Measurements from ENCODE around the gene TTLL7. TPM values are rescaled to one million over a fixed set of nuclear protein-coding genes. Genes with fewer than 3 reads are reported as not detected.

TTLL7 gene
- total RNA-seq, 1 experiment from 2014 or later = 6.6 TPM

DNA sequence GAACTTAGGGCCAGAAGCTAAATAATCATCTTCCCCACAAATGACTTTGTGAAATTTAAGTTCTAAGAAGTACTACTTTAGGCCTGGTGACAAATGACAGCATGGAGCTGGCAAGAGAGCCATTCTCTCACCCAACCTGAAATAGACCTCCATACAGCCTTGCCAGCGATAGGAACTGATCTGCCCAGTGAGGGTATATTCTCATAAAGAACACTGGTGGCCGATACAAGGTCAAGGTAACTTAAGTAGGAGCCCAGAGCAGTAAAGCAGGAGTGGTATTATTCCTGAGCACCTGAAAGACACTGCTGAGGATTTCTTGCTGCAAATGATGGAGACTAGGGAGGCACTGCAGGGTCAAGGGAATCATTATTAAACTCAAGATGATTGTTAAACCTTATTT is 2.6 kb upstream of the TTLL7 start:
- Histone ChIP-seq H3T11ph (ENCODE audit: low read length) (no peak overlapping the region), H3K79me2 (ENCODE audit: insufficient read depth, low read length) (no peaks in the 10 kb centered on the region), H3K4me1 (ENCODE audit: insufficient read depth, low read length) (no peaks in the 10 kb centered on the region), H2AK5ac (ENCODE audit: insufficient read length, low read length) (no peak overlapping the region), H4K91ac (ENCODE audit: insufficient read length, low read depth, low read length) (no peak overlapping the region), H3K18ac (ENCODE audit: insufficient read length, low read depth, low read length) (no peak overlapping the region), H3K4me2 (ENCODE audit: insufficient read depth, insufficient read length, low read length) (no peak overlapping the region), H3K23me2 (ENCODE audit: insufficient read length, low read depth, low read length, poor library complexity, severe bottlenecking) (no peaks in the 10 kb centered on the region), H2BK5ac (ENCODE audit: insufficient read length, low read length) (no peak overlapping the region), H3K9ac (ENCODE audit: extremely low read depth, insufficient read length, low read length) (no peak overlapping the region), H4K5ac (ENCODE audit: insufficient read length, low read depth, low read length) (no peak overlapping the region), H2BK15ac (ENCODE audit: low read depth, low read length) (no peak overlapping the region), H3K23ac (ENCODE audit: insufficient read length, low read depth, low read length) (no peak overlapping the region), H3K27me3 (ENCODE audit: insufficient read depth, low read length) (peaks cover 13% of the 10 kb centered on the region; the same call in 1 of the 2 replicates), H3K56ac (ENCODE audit: insufficient read length, low read depth, low read length) (no peak overlapping the region), H2BK120ac (ENCODE audit: low read depth, low read length, poor library complexity, severe bottlenecking) (no peak overlapping the region), H2BK20ac (ENCODE audit: low read depth, low read length, poor library complexity, severe bottlenecking) (no peak overlapping the region), H2AFZ (ENCODE audit: low read length) (no peak overlapping the region), H4K8ac (replicated peaks; ENCODE audit: insufficient read length, low read depth, low read length) (no peak overlapping the region), H3K9me3 (ENCODE audit: control insufficient read depth, low read depth, low read length) (no peaks in the 10 kb centered on the region), H3K14ac (ENCODE audit: insufficient read depth, low read length) (no peak overlapping the region), H3K4ac (ENCODE audit: low read depth, low read length) (no peak overlapping the region), H2BK12ac (ENCODE audit: insufficient read length, low read depth, low read length) (no peak overlapping the region), H4K20me1 (ENCODE audit: control insufficient read depth, insufficient read depth, insufficient read length) (no peaks in the 10 kb centered on the region), H3K79me1 (ENCODE audit: insufficient read depth, low read depth, low read length, poor library complexity, severe bottlenecking) (no peaks in the 10 kb centered on the region), H3K27ac (ENCODE audit: insufficient read length, low read depth, low read length) (no peak overlapping the region)
- Mint-ChIP-seq H3K27me3 (ENCODE audit: low read depth) (peaks cover 87% of the 10 kb centered on the region), H3K36me3 (ENCODE audit: insufficient read depth in 1 of 3, low read depth in 3 of 3) (no peaks in the 10 kb centered on the region), H3K4me3 (no peak overlapping the region), H3K4me1 (peaks cover 10% of the 10 kb centered on the region in 2 experiments), H3K9me3 (no peaks in the 10 kb centered on the region), H3K27ac (no peak overlapping the region)
- no peak for DNase-seq
- TF ChIP-seq, protein P1, sequence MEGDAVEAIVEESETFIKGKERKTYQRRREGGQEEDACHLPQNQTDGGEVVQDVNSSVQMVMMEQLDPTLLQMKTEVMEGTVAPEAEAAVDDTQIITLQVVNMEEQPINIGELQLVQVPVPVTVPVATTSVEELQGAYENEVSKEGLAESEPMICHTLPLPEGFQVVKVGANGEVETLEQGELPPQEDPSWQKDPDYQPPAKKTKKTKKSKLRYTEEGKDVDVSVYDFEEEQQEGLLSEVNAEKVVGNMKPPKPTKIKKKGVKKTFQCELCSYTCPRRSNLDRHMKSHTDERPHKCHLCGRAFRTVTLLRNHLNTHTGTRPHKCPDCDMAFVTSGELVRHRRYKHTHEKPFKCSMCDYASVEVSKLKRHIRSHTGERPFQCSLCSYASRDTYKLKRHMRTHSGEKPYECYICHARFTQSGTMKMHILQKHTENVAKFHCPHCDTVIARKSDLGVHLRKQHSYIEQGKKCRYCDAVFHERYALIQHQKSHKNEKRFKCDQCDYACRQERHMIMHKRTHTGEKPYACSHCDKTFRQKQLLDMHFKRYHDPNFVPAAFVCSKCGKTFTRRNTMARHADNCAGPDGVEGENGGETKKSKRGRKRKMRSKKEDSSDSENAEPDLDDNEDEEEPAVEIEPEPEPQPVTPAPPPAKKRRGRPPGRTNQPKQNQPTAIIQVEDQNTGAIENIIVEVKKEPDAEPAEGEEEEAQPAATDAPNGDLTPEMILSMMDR (conservative IDR thresholded peaks at IDR 0.05) = no peak
- no CpG with 5 or more reads among the region's 2 CpGs for WGBS (ENCODE audit: extremely low coverage, insufficient read length, low lambda C conversion rate)
